Measurements from ENCODE around the gene DSCAM.

GRCh38 chr21:40844935-40845334, 2.0 kb downstream of the DSCAM start:
- TF ChIP-seq CTCF (IDR thresholded peaks at IDR 0.05) (no peak), POLR2A (IDR thresholded peaks at IDR 0.05) (no peak)

Data from uterus (tissue), 2 donors.